A549 (cell line): ENCODE measurements around the gene KMT2D. TPM values are rescaled to one million over a fixed set of nuclear protein-coding genes. Genes with fewer than 3 reads are reported as not detected.

Experiments
- ATAC-seq, 2 experiments: fragments of 200-7000 bp in 1 of 2; fragments of >200 bp in 1 of 2; cut with Nextera tagmentation in 1 of 2; cut with Tn5 transposase in 1 of 2; 3 replicates each; pipeline versions ENCODE4 v1.8.0 to v1.9.1; 2018 to 2020; ENCODE audit warnings: mild to moderate bottlenecking in 1 of 2, moderate library complexity in 1 of 2
- CTCF ChIA-PET: fragments of 300-600 bp; sonication (Branson Sonifier 250); formaldehyde crosslinking; extraction: SDS; loops from one replicate; lab custom pipeline; 2021; ENCODE audit warnings: antibody characterized with exemption, inconsistent platforms; lab: Yijun Ruan, JAX
- POLR2A ChIA-PET: fragments of 350-600 bp; formaldehyde crosslinking; extraction: SDS; loops from one replicate; lab custom pipeline; 2021; ENCODE audit warnings: antibody characterized with exemption, inconsistent platforms; lab: Yijun Ruan, JAX
- DNase-seq, 2 experiments: peaks; one replicate each; pipeline versions ENCODE4 v3.0.0 to v3.0.0-alpha.2; 2011 to 2016; ENCODE audit warnings: low read depth in 1 of 2, low spot score in 1 of 2
- FAIRE-seq: peaks from 2 replicates; lab custom pipeline; 2011; peaks lifted over from hg19 to GRCh38; lab: Jason Lieb, UNC
- H3K27ac ChIP-seq, 2 experiments: fragments of >200 bp; sonication (Bioruptor Twin); formaldehyde crosslinking; 3 replicates each; pipeline ENCODE4 v1.5.1; 2016 to 2017
- H3K4me1 ChIP-seq: fragments of >200 bp; sonication (Bioruptor Twin); formaldehyde crosslinking; 3 replicates; pipeline ENCODE4 v1.6.1; 2016
- H3K4me2 ChIP-seq: fragments of >200 bp; sonication (Bioruptor Twin); formaldehyde crosslinking; 3 replicates; pipeline ENCODE4 v1.6.1; 2016
- H3K4me3 ChIP-seq: fragments of >200 bp; sonication (Bioruptor Twin); formaldehyde crosslinking; 3 replicates; pipeline ENCODE4 v1.5.1; 2016
- H3K9me3 ChIP-seq: fragments of >200 bp; sonication (Bioruptor Twin); formaldehyde crosslinking; 3 replicates; pipeline ENCODE4 v1.6.1; 2016
- BHLHE40 ChIP-seq: IDR thresholded peaks from 2 replicates; pipeline ENCODE4 v1.6.1; 2012; ENCODE audit warnings: low read depth, low read length, inconsistent platforms
- CHD2 ChIP-seq: fragments of 150-350 bp; IDR thresholded peaks from 2 replicates; pipeline ENCODE4 v1.6.1; 2014; ENCODE audit warnings: low read length; ENCODE audit not compliant: partially characterized antibody
- EHF ChIP-seq: fragments of 250-450 bp; sonication (Bioruptor Pico); IDR thresholded peaks from 2 replicates; pipeline ENCODE4 v1.5.0; 2020; ENCODE audit warnings: mild to moderate bottlenecking
- EP300 ChIP-seq, 2 experiments: fragments of >200 bp; sonication (Bioruptor Twin); formaldehyde crosslinking; IDR thresholded peaks; 2 replicates in 1 of 2; 3 replicates in 1 of 2; pipeline ENCODE4 v1.6.1; 2016 to 2017
- FOSB ChIP-seq: fragments of 250-450 bp; sonication (Bioruptor Pico); IDR thresholded peaks from 2 replicates; pipeline ENCODE4 v1.5.0; 2020; ENCODE audit warnings: mild to moderate bottlenecking, moderate library complexity
- FOSL2 ChIP-seq, 2 experiments: fragments of 450-650 bp in 1 of 2; fragments of >200 bp in 1 of 2; sonication (Bioruptor Twin) in 1 of 2; formaldehyde crosslinking; IDR thresholded peaks; 2 replicates each; pipeline versions ENCODE4 v1.5.0 to v1.6.1; 2016 to 2020; ENCODE audit warnings: mild to moderate bottlenecking in 1 of 2, moderate library complexity in 1 of 2
- FOXS1 ChIP-seq: fragments of 250-450 bp; sonication (Bioruptor Pico); IDR thresholded peaks from 2 replicates; pipeline ENCODE4 v1.5.0; 2020; ENCODE audit warnings: mild to moderate bottlenecking, moderate library complexity
- HDAC2 ChIP-seq: fragments of 200-600 bp; sonication (generic); IDR thresholded peaks from 2 replicates; pipeline ENCODE4 v1.6.1; 2016
- HEYL ChIP-seq: fragments of 250-450 bp; sonication (Bioruptor Pico); IDR thresholded peaks from 2 replicates; pipeline ENCODE4 v1.8.0; 2021; ENCODE audit warnings: mild to moderate bottlenecking, moderate library complexity
- HOXB13 ChIP-seq: fragments of 250-450 bp; sonication (Bioruptor Pico); IDR thresholded peaks from 2 replicates; pipeline ENCODE4 v1.5.0; 2020; ENCODE audit warnings: low read depth, mild to moderate bottlenecking, moderate library complexity
- HOXB5 ChIP-seq: fragments of 250-450 bp; sonication (Bioruptor Pico); IDR thresholded peaks from 2 replicates; pipeline ENCODE4 v1.5.0; 2020; ENCODE audit warnings: mild to moderate bottlenecking, moderate library complexity
- JUN ChIP-seq, 2 experiments: fragments of >200 bp; sonication (Bioruptor Twin); formaldehyde crosslinking; IDR thresholded peaks; 2 replicates in 1 of 2; 3 replicates in 1 of 2; pipeline ENCODE4 v1.6.1; 2016 to 2017
- KDM1A ChIP-seq: fragments of 200-600 bp; sonication (generic); IDR thresholded peaks from 2 replicates; pipeline ENCODE4 v1.6.1; 2016; ENCODE audit warnings: low read depth, mild to moderate bottlenecking
- MAFK ChIP-seq: fragments of 450-650 bp; IDR thresholded peaks from 2 replicates; pipeline ENCODE4 v1.6.1; 2014; ENCODE audit not compliant: partially characterized antibody
- MAZ ChIP-seq: fragments of 150-350 bp; IDR thresholded peaks from 2 replicates; pipeline ENCODE4 v1.6.1; 2014; ENCODE audit warnings: antibody characterized with exemption, low read depth, low read length, borderline replicate concordance
- NPAS2 ChIP-seq: fragments of 250-450 bp; sonication (Bioruptor Pico); IDR thresholded peaks from 2 replicates; pipeline ENCODE4 v1.8.0; 2022; ENCODE audit warnings: mild to moderate bottlenecking, moderate library complexity, borderline replicate concordance
- PHF8 ChIP-seq: fragments of 200-600 bp; sonication (generic); IDR thresholded peaks from 2 replicates; pipeline ENCODE4 v1.6.1; 2016; ENCODE audit warnings: low read depth, mild to moderate bottlenecking, antibody characterized with exemption, moderate library complexity, borderline replicate concordance
- POLR2A ChIP-seq: IDR thresholded peaks from 2 replicates; pipeline ENCODE4 v1.6.1; 2012; ENCODE audit warnings: mild to moderate bottlenecking, low read length
- RCOR1 ChIP-seq: fragments of 150-350 bp; IDR thresholded peaks from 2 replicates; pipeline ENCODE4 v1.6.1; 2014; ENCODE audit warnings: antibody characterized with exemption, low read length, low read depth
- REST ChIP-seq: fragments of 200-600 bp; sonication (generic); IDR thresholded peaks from 2 replicates; pipeline ENCODE4 v1.6.1; 2016; ENCODE audit warnings: antibody characterized with exemption, mild to moderate bottlenecking, moderate library complexity
- TFCP2L1 ChIP-seq: fragments of 250-450 bp; sonication (Bioruptor Pico); IDR thresholded peaks from 2 replicates; pipeline ENCODE4 v1.5.0; 2021; ENCODE audit warnings: mild to moderate bottlenecking
- TP53 ChIP-seq: fragments of 250-450 bp; sonication (Bioruptor Pico); IDR thresholded peaks from 2 replicates; pipeline ENCODE4 v1.5.0; 2021; ENCODE audit warnings: mild to moderate bottlenecking, moderate library complexity
- ZC3H11A ChIP-seq: fragments of 450-650 bp; IDR thresholded peaks from 2 replicates; pipeline ENCODE4 v1.6.1; 2014; ENCODE audit warnings: antibody characterized with exemption, mild to moderate bottlenecking
- ZNF302 ChIP-seq: fragments of 250-450 bp; sonication (Bioruptor Pico); IDR thresholded peaks from 2 replicates; pipeline ENCODE4 v1.9.0; 2021; ENCODE audit warnings: inconsistent platforms, mild to moderate bottlenecking, moderate library complexity
- WGBS: methylation state at CpG from one replicate; pipeline ENCODE4 v1.1.6; 2017; ENCODE audit errors: missing lambda C conversion rate; 5-methylcytosine and 5-hydroxymethylcytosine counted together
- polyA minus RNA-seq: library from RNA; depleted of rRNA, polyadenylated mRNA; stranded (reverse); fragments of >200 nt; gene quantifications from 2 replicates; pipeline ENCODE4 v1.2.3, GENCODE V29; 2011; rRNA and poly(A)+ RNA removed
- polyA plus RNA-seq, 4 experiments: library from polyadenylated mRNA; depleted of rRNA in 3 of 4; stranded (reverse); fragments of >200 nt; fragmentation: RNase III in 1 of 4; extraction: RNeasy Plus Mini Kit Qiagen cat#74134 plus additional on column Dnase treatment in 1 of 4; gene quantifications; 2 replicates in 3 of 4; 3 replicates in 1 of 4; pipeline ENCODE4 v1.2.3, GENCODE V29; 2011 to 2017
- TF ChIP-seq, protein P1 (sequence below): IDR thresholded peaks from 2 replicates; pipeline ENCODE4 v1.6.1; 2012
- TF ChIP-seq, protein P2 (sequence below): IDR thresholded peaks from 2 replicates; pipeline ENCODE4 v1.6.1; 2012
- TF ChIP-seq, protein P3 (sequence below): fragments of 450-650 bp; IDR thresholded peaks from 2 replicates; pipeline ENCODE4 v1.6.1; 2014; ENCODE audit warnings: antibody characterized with exemption

Gene KMT2D, protein sequence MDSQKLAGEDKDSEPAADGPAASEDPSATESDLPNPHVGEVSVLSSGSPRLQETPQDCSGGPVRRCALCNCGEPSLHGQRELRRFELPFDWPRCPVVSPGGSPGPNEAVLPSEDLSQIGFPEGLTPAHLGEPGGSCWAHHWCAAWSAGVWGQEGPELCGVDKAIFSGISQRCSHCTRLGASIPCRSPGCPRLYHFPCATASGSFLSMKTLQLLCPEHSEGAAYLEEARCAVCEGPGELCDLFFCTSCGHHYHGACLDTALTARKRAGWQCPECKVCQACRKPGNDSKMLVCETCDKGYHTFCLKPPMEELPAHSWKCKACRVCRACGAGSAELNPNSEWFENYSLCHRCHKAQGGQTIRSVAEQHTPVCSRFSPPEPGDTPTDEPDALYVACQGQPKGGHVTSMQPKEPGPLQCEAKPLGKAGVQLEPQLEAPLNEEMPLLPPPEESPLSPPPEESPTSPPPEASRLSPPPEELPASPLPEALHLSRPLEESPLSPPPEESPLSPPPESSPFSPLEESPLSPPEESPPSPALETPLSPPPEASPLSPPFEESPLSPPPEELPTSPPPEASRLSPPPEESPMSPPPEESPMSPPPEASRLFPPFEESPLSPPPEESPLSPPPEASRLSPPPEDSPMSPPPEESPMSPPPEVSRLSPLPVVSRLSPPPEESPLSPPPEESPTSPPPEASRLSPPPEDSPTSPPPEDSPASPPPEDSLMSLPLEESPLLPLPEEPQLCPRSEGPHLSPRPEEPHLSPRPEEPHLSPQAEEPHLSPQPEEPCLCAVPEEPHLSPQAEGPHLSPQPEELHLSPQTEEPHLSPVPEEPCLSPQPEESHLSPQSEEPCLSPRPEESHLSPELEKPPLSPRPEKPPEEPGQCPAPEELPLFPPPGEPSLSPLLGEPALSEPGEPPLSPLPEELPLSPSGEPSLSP (N-terminal part only)
- polyA plus RNA-seq (2011; rRNA removed) = 17.6 and 21.4 TPM in 2 replicates
- polyA plus RNA-seq (2012; cell fraction: cytosol; rRNA removed) = 31.0 and 32.3 TPM in 2 replicates
- 88.5 and 94.2 TPM in 2 replicates for polyA plus RNA-seq (2012; cell fraction: nucleus; rRNA removed)
- polyA plus RNA-seq (2017; fragmentation: RNase III; extraction: RNeasy Plus Mini Kit Qiagen cat#74134 plus additional on column Dnase treatment) = 20.0 to 24.8 TPM (median 20.8 TPM) in 3 replicates
- 45.9 and 46.2 TPM in 2 replicates for polyA minus RNA-seq

DNA sequence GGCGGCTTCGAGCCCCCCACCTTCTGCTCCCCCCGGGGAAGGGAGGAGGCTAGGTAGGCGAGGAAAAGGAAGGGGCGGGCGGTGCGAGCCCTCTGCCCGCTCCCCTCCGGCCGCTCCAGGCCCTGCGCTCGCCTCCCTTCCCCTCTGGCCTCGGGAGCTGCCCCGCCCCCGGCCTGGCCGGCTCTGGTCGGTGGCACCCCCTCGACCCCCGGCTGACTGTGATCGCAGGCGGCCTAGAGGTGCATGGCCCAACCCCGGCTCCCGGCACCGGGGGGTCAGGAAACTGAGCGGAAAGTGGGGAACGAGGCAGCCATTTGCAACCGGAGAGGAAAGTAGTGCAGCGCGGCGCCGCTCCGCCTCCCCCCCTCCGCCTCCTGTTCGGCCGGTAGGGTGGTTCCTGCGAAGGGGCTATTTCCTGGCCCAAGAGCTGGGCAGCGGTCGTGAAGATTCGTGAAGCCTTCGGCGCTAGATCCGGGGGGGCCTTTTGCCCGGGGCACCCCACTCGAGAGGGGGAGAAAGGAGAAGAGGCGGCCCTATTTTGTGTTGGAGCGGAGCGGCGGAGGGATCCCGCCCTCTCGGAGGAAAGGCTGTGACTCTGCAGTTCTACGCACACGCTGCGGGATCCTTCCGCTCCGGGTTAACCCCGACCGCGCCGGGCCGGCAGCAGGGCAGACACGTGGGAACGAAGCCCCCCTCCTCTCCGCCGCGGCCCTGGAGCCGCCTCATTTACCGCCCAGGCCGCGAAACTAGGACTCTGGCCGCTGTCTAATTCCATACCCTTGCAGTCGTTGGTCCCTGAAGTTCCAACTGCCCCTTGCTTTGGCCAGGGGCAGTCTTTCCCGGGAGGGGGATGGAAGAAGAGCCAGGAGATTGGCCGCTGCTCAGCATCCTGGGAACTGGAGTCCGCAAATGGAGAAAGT lies at the start of gene KMT2D:
Gene KMT2D, minus strand, starts transcription at position 558 of the 920 bp plus-strand sequence. CDS start 5,470 bp downstream, outside the sequence.
- POLR2A ChIA-PET = interaction anchor here (1.7 to 2.2 kb wide), 2 partner anchors 10 to 12 kb away, joined by 4 to 7 read pairs; no protein-coding TSS in a partner anchor
- Histone ChIP-seq H3K4me2 (peak within 1 kb of the TSS; percentile 96), H3K4me1 (peaks cover 34% of the 10 kb centered on the region), H3K9me3 (no peaks in the 10 kb centered on the region), H3K4me3 (peak within 1 kb of the TSS; percentile 81), H3K27ac (peak within 1 kb of the TSS; percentile 94 to 99)
- WGBS = 2% methylated on average over 55 of the region's 74 CpGs
- ATAC-seq = peak; percentile 75 to 81
- no peak for FAIRE-seq
- CTCF ChIA-PET = interaction anchor here (1.0 to 1.9 kb wide), 4 partner anchors 9 to 61 kb away, joined by 3 to 5 read pairs (median 4); partner anchors contain the start of gene RHEBL1
- DNase-seq = peak; percentile 95 to 98
- TF ChIP-seq, protein P1, sequence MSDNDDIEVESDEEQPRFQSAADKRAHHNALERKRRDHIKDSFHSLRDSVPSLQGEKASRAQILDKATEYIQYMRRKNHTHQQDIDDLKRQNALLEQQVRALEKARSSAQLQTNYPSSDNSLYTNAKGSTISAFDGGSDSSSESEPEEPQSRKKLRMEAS = peak; percentile 100
- TF ChIP-seq HEYL (no peak), HOXB5 (CRISPR knock-in tag) (peak; percentile 67; the same call in 1 of the 2 replicates), ZC3H11A (no peak), MAZ (peak; percentile 95), FOSL2 (IDR thresholded peaks at IDR 0.05) (no peak), FOSL2 (CRISPR knock-in tag; IDR thresholded peaks at IDR 0.05) (peak; percentile 70), PHF8 (peak; percentile 71), FOSB (CRISPR knock-in tag) (no peak), MAFK (peak; percentile 74), POLR2A (peak; percentile 59), EHF (CRISPR knock-in tag) (peak; percentile 53; the same call in 1 of the 2 replicates), REST (peak; percentile 35; the same call in 1 of the 2 replicates), HDAC2 (no peak; the same call in 1 of the 2 replicates), TFCP2L1 (peak; percentile 74; the same call in 1 of the 2 replicates), ZNF302 (CRISPR knock-in tag) (no peak), TP53 (CRISPR knock-in tag) (0 out of 2 replicates have a peak, but pooled peaks have one; percentile 67), JUN (IDR thresholded peaks at IDR 0.05) (peak; percentile 80 to 97), FOXS1 (CRISPR knock-in tag) (peak; percentile 66; the same call in 1 of the 2 replicates), CHD2 (peak; percentile 86), RCOR1 (0 out of 2 replicates have a peak, but pooled peaks have one; percentile 30), BHLHE40 (0 out of 2 replicates have a peak, but pooled peaks have one; percentile 30), EP300 (IDR thresholded peaks at IDR 0.05) (no peak), KDM1A (no peak), NPAS2 (CRISPR knock-in tag) (peak; percentile 90), HOXB13 (peak; percentile 72; the same call in 1 of the 2 replicates)
- TF ChIP-seq, protein P2, sequence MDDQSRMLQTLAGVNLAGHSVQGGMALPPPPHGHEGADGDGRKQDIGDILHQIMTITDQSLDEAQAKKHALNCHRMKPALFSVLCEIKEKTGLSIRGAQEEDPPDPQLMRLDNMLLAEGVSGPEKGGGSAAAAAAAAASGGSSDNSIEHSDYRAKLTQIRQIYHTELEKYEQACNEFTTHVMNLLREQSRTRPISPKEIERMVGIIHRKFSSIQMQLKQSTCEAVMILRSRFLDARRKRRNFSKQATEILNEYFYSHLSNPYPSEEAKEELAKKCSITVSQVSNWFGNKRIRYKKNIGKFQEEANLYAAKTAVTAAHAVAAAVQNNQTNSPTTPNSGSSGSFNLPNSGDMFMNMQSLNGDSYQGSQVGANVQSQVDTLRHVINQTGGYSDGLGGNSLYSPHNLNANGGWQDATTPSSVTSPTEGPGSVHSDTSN = peak; percentile 99
- TF ChIP-seq, protein P3, sequence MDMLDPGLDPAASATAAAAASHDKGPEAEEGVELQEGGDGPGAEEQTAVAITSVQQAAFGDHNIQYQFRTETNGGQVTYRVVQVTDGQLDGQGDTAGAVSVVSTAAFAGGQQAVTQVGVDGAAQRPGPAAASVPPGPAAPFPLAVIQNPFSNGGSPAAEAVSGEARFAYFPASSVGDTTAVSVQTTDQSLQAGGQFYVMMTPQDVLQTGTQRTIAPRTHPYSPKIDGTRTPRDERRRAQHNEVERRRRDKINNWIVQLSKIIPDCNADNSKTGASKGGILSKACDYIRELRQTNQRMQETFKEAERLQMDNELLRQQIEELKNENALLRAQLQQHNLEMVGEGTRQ = peak; percentile 62
